HG03565 (cell line): Measurements from ENCODE around the gene SLC38A10.

Experiments
- ATAC-seq: cut with Tn5 transposase; IDR thresholded peaks from one replicate; pipeline ENCODE4 v1.9.1; 2021; ENCODE audit warnings: mild to moderate bottlenecking, moderate library complexity; ENCODE audit not compliant: unreplicated experiment

The SLC38A10 gene

DNA sequence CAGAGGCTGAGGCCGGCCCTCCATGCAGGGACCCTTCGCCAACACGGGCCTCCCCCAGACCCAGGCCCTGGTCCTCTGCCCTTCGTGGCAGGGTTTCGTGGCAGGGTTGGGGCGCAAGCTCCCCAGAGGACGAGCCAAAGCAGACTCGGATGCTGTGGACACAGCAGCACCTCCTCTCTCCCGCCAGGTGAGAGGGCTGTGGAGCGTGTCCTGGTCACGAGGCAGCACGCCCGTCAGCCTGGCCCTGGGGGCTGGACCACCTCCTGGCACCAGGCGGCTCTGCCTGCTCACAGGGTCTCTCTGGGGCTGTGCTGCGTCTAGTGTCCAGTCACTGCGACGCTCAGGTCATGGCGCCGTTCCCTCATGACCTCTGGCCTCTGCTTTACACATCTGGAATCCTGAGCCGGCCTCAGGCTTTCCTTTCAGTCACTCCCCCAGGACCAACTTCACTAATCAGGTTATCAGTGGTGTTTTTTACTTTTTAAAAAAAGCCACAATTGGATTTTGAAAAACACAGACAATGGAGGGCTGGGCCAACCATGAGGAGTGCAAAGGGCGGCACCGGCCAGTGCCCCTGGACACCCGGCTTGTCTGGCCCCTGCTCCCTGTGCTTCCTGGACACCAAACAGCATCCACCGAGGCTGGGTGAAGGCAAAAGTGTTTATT lies 50.6 kb downstream of the SLC38A10 start:
- ATAC-seq = no peak

DNA sequence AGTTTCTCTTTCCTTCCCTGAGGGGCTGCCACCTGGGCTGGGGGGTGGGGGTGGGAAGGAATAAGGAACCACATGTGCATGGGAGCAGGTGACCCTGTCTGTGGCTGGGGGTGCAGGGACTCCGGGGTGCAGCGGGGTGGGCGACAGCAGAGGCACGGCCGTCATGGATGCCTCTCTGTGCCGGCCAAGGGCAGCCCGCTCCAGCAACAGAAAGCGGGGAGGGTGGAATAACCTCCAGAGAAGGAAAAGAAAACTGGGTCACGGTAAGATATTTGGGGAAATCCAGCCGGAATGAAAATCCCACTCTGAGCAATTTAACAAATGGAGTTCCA lies 51.8 kb downstream of the SLC38A10 start:
- ATAC-seq = no peak

DNA sequence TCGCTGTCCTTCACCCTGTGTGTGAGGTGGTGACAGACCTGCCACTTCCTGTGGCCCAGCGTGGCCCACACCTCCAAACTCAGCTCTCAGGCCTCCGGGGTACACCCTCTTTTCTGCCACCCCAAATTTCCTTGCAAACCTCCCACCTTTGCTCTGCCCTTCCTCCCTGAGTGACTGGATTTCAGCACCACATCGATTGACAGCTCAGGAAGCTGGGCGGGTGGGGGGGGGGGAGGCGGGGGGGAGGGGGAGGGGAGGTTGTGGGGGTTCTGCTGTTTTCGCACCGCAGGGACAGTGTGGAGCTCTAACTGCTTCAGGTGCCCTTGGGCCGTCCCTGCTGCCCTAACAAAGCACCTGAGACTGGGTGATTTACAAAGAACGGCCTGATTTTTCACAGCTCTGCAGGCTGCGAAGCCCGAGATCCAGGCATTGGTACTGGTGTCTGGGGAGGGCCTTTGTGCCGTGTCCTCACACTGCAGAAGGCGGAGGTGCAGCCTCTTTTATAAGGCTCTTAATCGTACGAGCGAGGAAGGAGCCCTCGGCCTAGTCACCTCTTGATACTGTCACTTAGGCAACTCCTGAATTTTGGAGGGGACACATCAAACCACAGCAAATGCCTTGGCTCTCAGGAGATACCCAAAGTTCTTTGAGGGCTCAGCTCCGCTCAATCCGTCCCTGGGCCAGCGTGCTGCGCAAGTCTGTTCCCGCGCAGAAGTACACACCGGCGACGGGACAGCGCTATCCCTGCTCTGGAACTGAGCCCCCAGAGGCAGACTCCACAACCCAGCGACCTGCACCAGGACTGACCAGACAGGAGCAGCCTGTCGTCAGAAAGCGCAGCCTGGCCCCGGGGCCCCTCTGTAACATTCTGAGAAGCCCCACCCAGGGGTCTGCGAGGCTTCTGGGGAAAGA lies 52.4 kb downstream of the SLC38A10 start:
- ATAC-seq = no peak

DNA sequence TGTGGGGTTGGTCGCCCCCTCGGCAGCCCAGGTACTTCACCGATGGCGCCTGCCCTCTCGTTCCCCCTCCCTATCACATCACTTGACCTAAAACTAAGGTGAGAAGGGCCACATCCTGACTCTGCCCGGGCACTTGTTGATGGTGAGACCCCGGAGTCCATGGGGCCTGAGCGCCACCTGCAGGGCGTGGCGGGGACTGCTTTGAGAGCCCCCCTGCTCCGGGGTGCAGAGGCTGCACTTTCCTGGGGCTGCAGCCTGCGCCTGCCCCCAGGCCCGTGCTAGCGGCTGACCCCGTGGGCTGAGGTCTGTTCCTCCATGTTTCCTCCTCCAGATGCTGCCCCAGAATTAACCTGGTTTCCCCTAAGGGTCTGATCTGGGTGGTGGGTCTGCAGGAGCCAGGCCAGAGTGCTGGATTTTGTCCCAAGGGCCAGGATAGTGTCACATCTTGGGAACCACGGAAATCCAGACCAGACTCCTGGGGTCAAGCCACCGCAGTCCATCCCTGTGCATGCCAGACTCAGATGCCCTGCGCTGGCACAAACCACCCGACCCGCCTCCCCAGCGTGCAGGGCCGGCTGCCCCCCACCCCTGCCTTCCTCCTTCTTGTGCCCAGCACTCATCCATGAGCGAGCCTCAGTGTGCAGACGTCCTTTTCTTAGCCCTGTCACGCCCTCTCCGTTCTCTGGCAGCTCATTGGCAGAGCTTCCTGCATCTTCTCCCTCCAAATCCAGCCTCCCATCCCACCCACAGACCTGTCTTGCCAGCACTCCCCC lies 53.3 kb downstream of the SLC38A10 start:
- ATAC-seq = no peak

DNA sequence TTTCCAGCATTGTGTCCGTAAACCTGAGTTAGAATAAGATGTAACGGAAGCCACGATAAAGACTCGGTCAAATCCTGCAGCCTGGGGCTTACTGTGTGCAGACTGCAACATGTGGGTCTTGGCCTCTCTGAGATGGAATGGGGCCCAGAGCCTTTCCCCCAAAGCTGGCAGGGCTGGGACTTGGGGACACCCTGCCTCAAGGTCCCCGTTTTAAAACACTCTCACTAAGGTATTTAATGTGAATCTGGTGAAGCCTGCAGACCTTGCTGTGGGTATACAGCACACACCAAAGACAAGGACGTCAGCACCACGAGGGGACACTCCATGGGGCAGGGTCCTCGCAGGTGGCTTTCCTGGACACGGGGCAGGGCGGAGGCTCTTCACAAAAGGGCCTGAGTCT lies 53.9 kb downstream of the SLC38A10 start:
- ATAC-seq = no peak

DNA sequence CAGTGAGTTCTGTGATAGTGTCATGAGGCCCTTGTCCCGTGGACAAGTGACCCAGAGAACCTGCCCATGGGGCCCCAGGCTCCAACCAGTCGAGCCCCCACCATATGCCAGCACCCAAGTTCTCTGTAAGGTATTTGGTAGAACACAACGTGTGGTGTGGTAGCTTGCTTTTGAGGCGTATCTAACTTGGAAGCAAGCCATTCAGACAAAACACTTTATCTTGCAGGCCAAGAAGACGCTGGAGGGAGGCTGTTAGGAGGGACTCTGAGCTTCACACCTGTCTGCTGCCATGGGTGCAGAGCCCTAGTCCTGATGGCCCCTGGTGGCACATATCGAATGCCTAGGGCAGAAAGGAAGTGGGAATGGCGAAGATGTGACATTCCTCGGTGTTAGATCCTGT lies 54.3 kb downstream of the SLC38A10 start:
- no peak for ATAC-seq

DNA sequence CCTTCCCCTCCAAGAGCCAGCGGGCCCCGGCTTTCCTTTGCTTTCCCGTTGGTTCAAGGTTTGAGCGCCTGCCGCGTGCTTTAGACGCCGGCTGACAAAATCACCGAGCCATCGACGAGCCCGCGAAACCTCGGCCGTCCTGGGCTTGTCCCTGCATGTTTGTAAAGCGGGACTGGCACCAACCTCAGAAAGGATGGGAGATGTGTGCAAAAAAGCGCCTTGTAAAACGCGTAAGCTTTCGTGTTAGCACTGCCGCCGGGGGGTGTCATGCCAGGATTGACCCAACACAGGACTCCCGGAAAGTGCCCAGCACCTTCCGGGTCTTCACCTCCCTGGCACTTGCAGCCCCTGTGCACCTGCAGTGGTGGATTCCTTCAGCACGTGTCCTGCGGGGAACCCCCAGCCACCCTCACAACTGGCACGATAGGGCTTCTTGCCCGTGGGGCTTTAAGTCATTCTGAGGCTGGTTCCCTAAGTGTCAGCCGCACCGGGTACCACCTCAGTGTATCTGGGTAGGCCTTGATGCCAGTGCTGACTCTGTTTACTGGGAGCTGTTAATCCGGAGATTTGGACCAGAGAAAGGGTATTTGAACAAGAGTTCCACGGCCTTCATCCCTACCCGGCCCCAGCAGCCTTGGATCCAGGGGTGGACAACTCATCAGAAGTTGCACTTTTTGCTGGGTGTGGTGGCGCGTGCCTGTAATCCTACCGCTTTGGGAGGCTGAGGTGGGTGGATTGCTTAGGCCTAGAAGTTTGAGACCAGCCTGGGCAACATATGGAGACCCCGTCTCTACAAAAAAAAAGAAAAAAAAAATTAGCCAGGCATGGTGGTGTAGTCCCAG lies 55.2 kb downstream of the SLC38A10 start:
- no peak for ATAC-seq

DNA sequence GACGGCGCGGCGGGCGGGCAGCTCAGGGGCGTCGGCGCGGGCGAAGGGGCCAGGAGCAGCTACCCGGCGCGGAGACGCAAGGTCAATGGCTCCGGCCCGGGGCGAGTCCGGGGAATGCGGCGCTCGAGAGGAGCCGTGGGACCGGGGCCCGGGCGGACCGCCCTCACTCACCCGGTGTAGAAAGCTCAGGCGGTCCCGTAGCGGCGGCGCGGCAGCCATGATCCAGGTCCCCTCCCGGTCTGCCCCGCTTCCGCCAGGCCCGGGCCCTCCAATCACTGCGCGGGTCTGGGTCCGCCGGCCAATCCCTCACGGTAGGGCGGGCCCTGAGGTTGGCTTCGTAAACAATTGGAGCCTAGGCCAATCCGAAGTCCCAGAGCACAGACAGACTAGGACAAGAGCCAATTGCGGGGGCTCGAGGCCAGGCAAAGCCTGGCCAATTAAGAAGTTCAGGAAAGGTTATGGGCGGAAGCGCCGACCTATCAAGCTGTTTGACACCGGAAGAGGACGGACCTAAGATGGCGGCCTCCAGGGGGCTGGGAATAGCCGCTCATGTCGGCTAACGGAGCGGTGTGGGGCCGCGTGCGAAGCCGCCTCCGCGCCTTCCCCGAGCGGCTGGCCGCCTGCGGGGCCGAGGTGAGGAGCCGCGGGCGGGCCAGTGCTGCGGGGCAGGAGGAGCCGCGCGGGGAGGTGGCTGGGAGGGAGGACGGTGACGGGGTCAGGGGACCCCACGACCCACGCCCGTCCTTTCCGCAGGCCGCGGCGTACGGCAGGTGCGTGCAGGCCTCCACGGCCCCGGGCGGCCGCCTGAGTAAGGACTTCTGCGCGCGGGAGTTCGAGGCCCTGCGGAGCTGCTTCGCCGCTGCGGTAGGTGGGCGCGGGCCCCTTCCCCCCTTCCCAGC lies 56.0 kb downstream of the SLC38A10 start, which contains the start of the genes NDUFAF8 and TEPSIN:
NDUFAF8 (plus strand) TSS at position 504 of the 899 bp plus-strand sequence; CDS start at position 550, 46 bp downstream.
TEPSIN (minus strand) TSS at position 241 of the 899 bp plus-strand sequence; CDS start at position 219, 22 bp downstream.
- ATAC-seq = peak; percentile 89

DNA sequence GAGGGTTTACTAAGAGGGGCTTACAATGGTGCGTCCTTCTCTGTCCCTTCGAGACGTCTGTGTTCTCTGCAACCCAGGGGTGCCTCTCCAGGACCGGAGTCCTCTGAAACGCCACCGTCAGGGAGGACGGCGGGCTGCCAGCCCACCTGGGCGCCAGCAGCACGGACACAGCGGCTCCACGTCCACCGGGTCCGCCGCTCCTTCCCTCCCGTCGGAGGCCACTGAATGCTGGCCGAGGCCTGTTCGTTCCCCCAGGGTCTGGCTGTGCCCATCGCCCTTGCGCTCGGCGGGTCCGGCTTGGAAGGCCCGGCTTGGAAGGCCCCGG lies 56.7 kb downstream of the SLC38A10 start:
- ATAC-seq = no peak

DNA sequence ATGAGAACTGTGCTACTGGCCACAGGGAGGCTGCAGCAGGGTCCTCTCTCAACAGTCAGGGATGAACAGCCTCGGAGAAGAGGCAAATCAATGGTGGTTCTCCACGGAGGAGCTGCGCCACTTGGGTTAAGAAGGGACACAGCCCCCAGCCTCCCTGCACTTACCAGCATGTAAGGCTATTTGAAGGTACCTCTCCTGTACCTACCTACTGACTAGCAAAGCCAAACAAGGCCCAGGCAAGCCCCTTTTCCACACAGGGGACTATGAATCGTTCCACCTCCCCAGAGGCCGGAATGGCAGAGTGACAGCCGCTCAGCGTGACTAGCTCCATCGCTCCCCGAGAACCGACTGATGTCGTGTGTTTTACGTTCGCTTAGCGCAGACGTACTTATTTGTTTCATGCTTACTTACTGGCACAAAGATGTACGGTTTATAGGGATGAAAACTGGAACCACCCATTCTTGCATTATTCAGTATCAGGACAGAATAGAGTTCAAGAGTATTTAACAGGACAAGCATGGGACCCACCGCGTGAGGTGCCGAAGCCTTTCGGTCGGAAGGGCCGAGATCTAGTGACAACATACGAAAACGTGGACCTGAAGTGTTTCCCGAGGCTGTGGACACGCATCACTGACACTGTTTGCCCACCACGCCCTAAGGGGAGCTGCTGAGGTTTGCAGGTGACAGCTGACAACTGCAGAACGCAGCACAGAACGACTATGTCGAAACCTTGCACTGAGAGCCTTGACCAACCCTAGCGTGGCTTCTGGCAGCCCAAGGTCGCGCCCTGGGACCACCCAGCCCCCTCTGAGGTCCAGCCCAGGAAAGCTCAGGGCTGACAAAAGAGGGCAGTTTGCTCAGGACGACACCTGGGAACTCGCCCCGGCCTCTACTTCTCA lies 57.3 kb downstream of the SLC38A10 start:
- no peak for ATAC-seq

DNA sequence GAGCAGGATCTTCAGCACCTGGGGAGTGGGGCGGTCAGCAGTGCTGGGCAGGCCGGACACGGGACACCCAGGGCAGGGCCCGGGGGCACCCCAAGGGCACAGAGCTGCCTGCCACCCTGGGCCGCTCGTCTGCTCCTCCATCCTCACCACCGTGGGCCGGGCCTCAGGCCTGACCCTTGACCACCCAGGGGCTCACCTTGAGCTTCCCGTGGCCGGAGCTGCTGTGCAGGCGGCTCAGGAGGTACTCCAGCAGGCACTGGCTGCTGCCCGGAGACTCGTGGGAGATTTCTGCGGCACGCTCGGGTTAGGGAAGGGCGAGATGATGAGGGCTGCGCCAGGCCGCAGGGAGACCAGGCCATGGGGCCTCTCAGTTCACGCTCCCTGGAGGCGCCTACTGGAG lies 58.3 kb downstream of the SLC38A10 start:
- ATAC-seq = no peak

DNA sequence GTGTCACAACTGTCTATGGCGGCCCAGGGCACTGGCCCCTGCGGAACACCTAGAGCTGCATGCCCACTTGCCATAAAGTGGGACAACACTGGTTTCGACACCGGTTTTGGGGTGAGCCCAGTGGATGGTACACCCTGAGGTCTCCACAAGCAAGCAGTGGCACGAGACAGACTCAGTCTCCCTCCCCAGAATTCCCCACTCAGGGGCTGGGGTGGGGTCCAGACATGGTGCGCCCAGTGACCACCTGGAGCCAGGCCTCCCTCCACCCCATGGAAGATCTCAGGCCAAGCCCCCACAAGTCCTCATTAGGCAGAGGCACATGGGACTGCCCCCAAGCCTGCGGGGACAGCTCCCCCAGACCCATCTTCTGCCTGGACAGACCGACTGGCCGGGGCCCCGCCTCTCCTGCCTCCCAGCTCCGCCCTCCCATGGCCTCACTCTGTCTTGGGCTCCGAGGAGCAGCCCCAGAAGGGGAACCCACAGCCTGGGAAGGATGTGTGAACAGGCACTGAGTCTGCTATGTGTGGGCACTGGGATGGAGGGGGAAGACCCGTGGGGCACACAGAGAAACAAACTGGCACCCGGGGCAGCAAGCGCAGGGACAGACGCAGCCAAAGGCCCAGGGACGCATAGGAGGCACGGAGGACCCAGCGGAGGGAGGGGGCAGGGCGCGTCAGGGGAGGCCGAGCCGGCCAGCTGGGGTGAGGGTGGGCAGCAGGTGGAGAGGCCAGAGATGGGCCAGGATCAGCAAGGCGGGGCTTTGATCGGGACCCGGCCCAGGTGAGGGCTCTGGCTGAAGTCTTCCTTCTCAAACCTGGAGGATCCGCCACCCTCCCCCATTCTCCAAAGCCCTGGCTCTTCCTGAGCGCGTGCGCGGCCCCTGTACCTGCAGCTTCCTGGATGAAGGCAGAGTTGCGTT lies 59.0 kb downstream of the SLC38A10 start:
- no peak for ATAC-seq

DNA sequence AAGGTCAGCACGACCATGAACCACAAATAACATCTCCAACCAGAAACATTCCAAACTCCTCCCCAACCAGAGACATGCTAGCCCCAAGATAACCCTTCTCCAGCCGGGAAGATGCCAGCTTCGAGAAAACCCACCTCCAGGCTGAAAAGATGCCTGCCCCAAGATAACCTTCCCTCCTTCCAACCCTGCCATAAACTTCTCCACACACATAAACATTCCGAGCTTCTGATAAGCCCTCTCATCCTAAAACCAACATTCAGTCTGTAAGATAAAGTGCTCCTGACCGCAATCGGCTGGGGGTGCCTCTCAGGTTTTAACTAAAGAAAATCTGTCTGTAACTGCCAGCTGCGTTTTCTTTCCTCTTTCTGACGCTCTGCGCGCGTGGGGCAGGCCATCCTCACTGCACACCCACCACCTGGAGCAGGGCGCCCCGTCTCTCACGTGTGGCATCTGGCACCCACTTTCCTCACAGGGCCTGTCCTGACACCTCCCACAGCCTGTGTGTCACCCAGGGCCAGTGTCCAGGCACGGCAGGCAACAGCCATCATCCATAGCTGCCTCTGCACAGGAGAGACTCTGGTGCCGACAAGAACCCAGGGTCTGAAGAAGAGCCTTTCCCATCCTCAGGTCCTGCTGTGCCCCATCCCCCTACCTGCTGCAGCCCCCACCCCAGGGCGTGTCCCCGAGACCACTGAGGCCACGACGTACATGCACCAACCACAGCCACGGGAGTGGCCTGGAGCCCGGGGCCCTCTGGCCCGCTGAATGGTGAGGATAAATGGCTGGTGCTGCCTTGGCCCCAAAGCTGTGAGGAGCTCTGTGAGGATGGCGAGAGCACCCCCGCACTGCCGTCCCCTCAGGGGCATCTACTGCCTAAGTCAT lies 59.9 kb downstream of the SLC38A10 start:
- no peak for ATAC-seq

DNA sequence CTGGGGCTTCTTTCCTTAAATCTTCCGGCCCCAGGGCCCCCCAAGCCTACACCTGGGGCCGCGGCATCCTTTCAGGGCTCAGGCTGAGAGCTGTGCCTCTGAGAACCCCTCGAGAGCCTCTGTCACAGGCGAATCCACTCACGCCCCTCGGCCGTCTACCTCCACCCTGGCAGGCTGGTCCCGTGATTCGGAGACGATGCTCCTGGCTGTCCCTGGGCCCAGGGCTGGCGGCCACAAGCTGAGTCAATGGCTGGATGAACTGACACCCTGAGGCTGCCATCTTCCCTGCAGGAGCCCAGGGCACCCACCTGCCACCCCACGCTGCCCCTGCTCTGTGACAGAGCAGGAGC lies 60.6 kb downstream of the SLC38A10 start:
- ATAC-seq = no peak

DNA sequence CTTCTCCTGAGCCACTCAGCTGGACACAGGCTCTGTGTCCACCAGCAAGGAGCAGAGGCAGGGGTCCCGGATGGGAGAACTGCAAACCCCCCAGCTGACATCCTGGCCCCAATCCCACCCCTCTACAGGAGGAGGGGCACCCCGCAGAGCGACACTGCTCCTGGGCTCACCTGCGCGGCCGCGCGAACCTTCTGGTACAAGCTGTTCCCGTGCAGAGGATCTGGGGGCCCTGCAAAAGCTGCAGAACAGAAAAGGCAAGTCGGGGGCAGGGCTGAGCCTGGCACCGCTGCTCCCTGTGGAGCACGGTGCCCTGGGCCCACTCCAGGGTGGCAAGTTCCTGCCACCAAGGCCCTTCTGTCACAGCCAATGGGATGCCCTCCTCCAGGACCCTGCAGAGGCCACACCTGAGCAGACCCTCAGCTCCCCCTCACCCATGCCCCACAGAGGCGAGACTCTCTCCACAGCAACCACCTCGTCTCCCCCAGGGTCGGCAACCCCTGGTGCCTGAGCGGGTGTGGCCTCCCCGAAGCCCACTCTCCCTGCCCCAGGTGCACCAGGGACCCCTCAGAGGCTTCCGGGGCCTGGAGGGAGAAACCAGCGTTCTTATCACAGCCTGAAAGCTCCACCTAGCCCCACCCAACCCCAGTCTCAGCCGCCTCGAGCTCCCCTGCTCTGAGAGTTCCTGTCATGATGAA lies 61.1 kb downstream of the SLC38A10 start:
- no peak for ATAC-seq

DNA sequence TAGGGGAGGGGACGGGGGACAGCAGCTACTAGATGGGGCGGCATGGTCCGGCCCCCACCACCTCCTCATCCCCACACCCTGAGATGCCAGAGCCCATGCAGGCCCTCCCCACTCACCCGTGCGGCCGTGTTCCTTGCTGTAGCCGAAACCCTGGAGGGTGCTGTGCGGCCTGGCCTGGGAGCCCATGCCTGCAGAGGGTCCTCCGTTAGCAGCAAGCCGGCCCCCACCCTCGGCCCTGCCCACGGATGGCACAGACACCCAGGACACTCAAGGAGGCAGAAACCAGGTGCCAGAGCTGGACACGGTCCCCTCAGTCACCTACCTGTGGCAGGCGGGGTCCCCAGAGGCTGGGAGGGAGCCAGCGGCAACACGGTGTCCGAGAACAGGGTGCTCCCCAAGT lies 61.8 kb downstream of the SLC38A10 start:
- no peak for ATAC-seq
